ENCODE results near the gene UHRF1.

Gene UHRF1

DNA sequence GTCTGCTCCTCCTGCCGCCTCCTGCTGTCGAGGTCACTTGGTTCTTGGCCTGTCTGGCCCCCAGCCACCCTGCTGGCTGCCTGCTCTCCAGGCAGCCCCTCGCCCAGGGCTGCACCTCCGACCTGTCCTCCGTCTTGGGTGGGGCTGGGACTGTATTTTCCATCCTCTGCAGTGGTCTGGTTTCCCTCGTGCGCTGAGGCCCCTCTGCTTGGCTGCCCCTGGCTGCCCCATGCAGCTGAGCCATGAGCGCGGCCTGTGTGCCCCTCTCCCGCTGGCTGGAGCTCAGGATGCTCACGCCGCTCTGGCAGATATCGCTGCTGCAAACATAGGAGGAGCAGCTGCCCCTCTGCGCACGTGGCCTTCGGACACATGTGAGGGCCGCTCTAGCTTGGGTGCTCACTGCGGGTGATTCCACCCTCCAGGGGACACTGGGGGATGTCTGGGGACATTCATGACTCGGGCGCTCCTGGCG lies 14.0 kb downstream of the UHRF1 start:
- no peak overlapping the region for H3K9ac ChIP-seq (ENCODE audit: low read depth, low read length, poor library complexity, severe bottlenecking)
- TF ChIP-seq, protein P1, sequence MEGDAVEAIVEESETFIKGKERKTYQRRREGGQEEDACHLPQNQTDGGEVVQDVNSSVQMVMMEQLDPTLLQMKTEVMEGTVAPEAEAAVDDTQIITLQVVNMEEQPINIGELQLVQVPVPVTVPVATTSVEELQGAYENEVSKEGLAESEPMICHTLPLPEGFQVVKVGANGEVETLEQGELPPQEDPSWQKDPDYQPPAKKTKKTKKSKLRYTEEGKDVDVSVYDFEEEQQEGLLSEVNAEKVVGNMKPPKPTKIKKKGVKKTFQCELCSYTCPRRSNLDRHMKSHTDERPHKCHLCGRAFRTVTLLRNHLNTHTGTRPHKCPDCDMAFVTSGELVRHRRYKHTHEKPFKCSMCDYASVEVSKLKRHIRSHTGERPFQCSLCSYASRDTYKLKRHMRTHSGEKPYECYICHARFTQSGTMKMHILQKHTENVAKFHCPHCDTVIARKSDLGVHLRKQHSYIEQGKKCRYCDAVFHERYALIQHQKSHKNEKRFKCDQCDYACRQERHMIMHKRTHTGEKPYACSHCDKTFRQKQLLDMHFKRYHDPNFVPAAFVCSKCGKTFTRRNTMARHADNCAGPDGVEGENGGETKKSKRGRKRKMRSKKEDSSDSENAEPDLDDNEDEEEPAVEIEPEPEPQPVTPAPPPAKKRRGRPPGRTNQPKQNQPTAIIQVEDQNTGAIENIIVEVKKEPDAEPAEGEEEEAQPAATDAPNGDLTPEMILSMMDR (conservative IDR thresholded peaks at IDR 0.05; ENCODE audit: low read length), result no peak
- TF ChIP-seq EZH2phosphoT487 (IDR thresholded peaks at IDR 0.05; ENCODE audit: borderline replicate concordance), result no peak
- H2AFZ ChIP-seq (ENCODE audit: low read length), result no peak overlapping the region
- H3K36me3 ChIP-seq (ENCODE audit: insufficient read depth, low read length), result peaks cover 38% of the 10 kb centered on the region; the same call in 1 of the 2 replicates
- H4K20me1 ChIP-seq (ENCODE audit: insufficient read depth, low read length, poor library complexity, severe bottlenecking), result peaks cover 7% of the 10 kb centered on the region
- no peaks in the 10 kb centered on the region for H3K9me3 ChIP-seq (ENCODE audit: insufficient read depth, low read depth, low read length)
- peaks cover 92% of the 10 kb centered on the region for H3K79me2 ChIP-seq (ENCODE audit: insufficient read depth, low read length)
- no peaks in the 10 kb centered on the region for H3K9me2 ChIP-seq (replicated peaks; ENCODE audit: low read depth, low read length)
- H3F3A ChIP-seq (ENCODE audit: low read depth), result no peaks in the 10 kb centered on the region
- no peaks in the 10 kb centered on the region for H3K4me1 ChIP-seq (ENCODE audit: insufficient read depth, low read length, poor library complexity, severe bottlenecking)
- H3K27me3 ChIP-seq (ENCODE audit: insufficient read depth, low read length, poor library complexity, severe bottlenecking), result no peaks in the 10 kb centered on the region
- H3K4me2 ChIP-seq (ENCODE audit: low read depth, low read length, poor library complexity, severe bottlenecking), result no peak overlapping the region
- no peak overlapping the region for H3K4me3 ChIP-seq (ENCODE audit: low read length, poor library complexity, severe bottlenecking)

DNA sequence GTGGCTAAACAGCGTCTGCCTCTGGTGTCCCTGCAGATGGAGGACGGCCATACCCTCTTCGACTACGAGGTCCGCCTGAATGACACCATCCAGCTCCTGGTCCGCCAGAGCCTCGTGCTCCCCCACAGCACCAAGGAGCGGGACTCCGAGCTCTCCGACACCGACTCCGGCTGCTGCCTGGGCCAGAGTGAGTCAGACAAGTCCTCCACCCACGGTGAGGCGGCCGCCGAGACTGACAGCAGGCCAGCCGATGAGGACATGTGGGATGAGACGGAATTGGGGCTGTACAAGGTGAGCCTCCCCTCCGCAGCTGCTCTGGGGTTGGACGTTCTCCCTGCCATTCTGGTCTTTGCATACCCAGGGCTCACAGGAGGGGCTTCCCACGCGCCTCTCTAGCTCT lies 19.9 kb downstream of the UHRF1 start:
- peaks cover 50% of the 10 kb centered on the region for H3K79me2 ChIP-seq (ENCODE audit: insufficient read depth, low read length)

DNA sequence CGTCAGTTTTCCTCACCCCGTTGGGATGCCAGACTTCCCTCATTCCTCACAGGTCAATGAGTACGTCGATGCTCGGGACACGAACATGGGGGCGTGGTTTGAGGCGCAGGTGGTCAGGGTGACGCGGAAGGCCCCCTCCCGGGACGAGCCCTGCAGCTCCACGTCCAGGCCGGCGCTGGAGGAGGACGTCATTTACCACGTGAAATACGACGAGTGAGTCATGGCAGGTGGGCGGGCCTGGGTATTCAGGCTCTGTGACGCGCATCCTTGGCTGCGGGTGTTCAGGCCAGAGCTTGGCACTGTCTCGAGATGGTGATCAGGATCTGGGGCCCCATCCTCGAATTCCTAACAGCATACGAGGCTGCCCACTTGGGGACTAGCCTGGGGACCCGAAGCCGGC lies 21.4 kb downstream of the UHRF1 start:
- Histone ChIP-seq H2AFZ (ENCODE audit: low read length) (no peak overlapping the region), H3K9me3 (ENCODE audit: insufficient read depth, low read depth, low read length) (no peaks in the 10 kb centered on the region), H3K9me2 (replicated peaks; ENCODE audit: low read depth, low read length) (no peaks in the 10 kb centered on the region), H3F3A (ENCODE audit: low read depth) (no peaks in the 10 kb centered on the region), H4K20me1 (ENCODE audit: insufficient read depth, low read length, poor library complexity, severe bottlenecking) (peaks cover 10% of the 10 kb centered on the region), H3K79me2 (ENCODE audit: insufficient read depth, low read length) (peaks cover 35% of the 10 kb centered on the region), H3K4me2 (ENCODE audit: low read depth, low read length, poor library complexity, severe bottlenecking) (no peak overlapping the region), H3K36me3 (ENCODE audit: insufficient read depth, low read length) (peaks cover 75% of the 10 kb centered on the region; the same call in 1 of the 2 replicates), H3K4me1 (ENCODE audit: insufficient read depth, low read length, poor library complexity, severe bottlenecking) (no peaks in the 10 kb centered on the region), H3K4me3 (ENCODE audit: low read length, poor library complexity, severe bottlenecking) (no peak overlapping the region), H3K27me3 (ENCODE audit: insufficient read depth, low read length, poor library complexity, severe bottlenecking) (no peaks in the 10 kb centered on the region), H3K9ac (ENCODE audit: low read depth, low read length, poor library complexity, severe bottlenecking) (no peak overlapping the region)
- TF ChIP-seq, protein P1 (conservative IDR thresholded peaks at IDR 0.05; ENCODE audit: low read length), result no peak
- TF ChIP-seq EZH2phosphoT487 (IDR thresholded peaks at IDR 0.05; ENCODE audit: borderline replicate concordance), result no peak

More for the DNA sequence above, 19.9 kb downstream of the UHRF1 start:
- Histone ChIP-seq H3K4me3 (ENCODE audit: low read length, poor library complexity, severe bottlenecking) (no peak overlapping the region), H3K4me2 (ENCODE audit: low read depth, low read length, poor library complexity, severe bottlenecking) (no peak overlapping the region), H3K9ac (ENCODE audit: low read depth, low read length, poor library complexity, severe bottlenecking) (no peak overlapping the region), H3K36me3 (ENCODE audit: insufficient read depth, low read length) (peaks cover 60% of the 10 kb centered on the region; the same call in 1 of the 2 replicates), H3F3A (ENCODE audit: low read depth) (no peaks in the 10 kb centered on the region), H2AFZ (ENCODE audit: low read length) (no peak overlapping the region), H3K9me2 (replicated peaks; ENCODE audit: low read depth, low read length) (no peaks in the 10 kb centered on the region), H3K9me3 (ENCODE audit: insufficient read depth, low read depth, low read length) (no peaks in the 10 kb centered on the region), H3K27me3 (ENCODE audit: insufficient read depth, low read length, poor library complexity, severe bottlenecking) (no peaks in the 10 kb centered on the region), H3K4me1 (ENCODE audit: insufficient read depth, low read length, poor library complexity, severe bottlenecking) (no peaks in the 10 kb centered on the region), H4K20me1 (ENCODE audit: insufficient read depth, low read length, poor library complexity, severe bottlenecking) (peaks cover 10% of the 10 kb centered on the region)
- no peak for TF ChIP-seq EZH2phosphoT487 (IDR thresholded peaks at IDR 0.05; ENCODE audit: borderline replicate concordance)
- TF ChIP-seq, protein P1 (conservative IDR thresholded peaks at IDR 0.05; ENCODE audit: low read length), result no peak
